GM21737 (cell line): ENCODE data around the gene BTNL2.
"Not testable (repeated sequence)": the region's sequence is repeated elsewhere in the genome, so short reads cannot be mapped to it uniquely, and the experiment has no call there.

Experiments used
- ATAC-seq: cut with Tn5 transposase; IDR thresholded peaks from one replicate; pipeline ENCODE4 v1.9.1; 2021; ENCODE audit warnings: mild to moderate bottlenecking, moderate library complexity; ENCODE audit not compliant: unreplicated experiment

Gene BTNL2

DNA sequence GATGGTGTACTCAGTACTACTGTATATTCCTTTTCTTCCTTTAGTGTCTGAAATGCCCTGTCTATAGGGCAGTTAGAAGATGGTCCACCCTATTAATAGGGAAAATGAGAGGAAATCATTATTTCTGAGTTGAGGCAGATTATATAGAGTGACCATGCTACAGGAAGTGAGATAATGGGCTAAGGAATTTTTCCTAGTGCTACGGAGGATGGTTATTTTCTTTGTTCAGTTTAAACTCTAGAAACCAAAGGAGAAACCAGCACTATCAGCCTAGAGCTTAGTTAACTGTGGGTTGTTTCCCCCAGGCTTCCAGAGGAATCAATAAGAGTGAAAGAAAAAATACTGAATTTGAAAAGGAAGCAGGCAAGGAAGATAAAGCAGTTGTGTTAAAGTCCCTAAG, 35.8 kb downstream of the BTNL2 start:
- no peak for ATAC-seq

DNA sequence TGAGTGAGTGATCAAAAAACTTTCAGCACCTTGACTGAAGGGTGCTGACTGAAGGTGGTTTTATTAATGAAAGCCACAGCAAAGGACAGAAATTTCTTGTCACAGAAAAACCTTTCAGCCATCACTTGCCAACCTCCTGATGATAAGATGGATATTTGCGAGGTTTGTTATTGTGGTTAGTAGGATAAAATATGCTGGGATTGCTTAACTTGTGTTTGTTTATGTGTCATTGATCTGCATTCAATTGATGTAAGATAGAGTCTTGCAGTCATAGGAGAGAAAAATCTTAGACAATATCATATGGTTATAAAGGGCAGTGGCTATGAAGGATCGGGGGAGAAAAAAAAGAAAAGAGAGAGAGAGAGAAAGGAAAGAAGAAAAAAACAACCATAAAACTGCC, 36.5 kb downstream of the BTNL2 start:
- ATAC-seq, result no peak

DNA sequence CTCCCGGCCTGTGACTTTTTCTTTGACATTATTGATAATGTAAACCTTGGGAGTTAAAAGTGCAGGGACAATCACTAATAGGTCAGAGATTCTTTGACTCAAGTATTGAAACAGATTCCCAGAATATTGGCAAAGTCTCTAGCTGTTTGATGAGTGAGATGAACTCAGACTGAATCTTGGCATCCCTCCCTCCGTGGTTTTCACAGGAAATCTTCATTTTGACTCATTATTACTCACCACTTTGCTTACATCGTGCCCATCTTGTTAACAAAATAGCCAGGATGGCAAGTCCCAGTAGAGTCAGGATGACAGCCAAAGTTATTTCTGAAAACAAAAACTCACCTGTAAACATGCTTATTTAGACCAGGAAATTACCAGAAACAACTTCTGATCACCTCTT, 37.3 kb downstream of the BTNL2 start:
- ATAC-seq, result no peak

DNA sequence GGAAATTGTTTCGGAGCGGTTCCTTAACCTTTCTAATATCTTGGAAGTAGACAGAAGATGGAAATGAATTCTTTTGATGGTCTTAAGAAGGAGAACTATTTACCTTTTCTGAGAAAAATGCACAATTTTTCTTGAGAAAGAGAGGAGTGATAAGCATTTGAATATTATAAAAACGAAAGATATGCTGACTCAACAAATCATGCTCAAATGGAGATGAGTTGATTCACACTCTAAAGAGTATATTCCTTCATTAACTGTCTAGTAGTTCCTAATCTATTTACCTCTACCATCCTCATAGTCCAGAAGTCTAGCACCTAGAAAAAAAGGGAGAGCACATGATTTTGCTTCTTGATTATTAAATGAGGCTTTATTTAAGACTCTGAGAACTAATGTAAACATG, 39.3 kb downstream of the BTNL2 start:
- no peak for ATAC-seq

- ATAC-seq, result not testable (repeated sequence)
Measured at GRCh38 chr6:32359225-32359624, 47.8 kb downstream of the BTNL2 start.

DNA sequence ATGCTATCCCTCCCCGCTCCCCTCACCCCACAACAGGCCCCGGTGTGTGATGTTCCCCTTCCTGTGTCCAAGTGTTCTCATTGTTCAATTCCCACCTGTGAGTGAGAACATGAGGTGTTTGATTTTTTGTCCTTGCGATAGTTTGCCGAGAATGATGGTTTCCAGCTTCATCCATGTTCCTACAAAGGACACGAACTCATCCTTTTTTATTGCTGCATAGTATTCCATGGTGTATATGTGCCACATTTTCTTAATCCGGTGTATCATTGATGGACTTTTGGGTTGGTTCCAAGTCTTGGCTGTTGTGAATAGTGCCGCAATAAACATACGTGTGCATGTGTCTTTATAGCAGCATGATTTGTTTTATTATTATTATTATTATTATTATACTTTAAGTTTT, 48.4 kb downstream of the BTNL2 start:
- ATAC-seq, result not testable (repeated sequence)

GRCh38 chr6:32355018-32355417, 52.0 kb downstream of the BTNL2 start:
- ATAC-seq, result no peak

DNA sequence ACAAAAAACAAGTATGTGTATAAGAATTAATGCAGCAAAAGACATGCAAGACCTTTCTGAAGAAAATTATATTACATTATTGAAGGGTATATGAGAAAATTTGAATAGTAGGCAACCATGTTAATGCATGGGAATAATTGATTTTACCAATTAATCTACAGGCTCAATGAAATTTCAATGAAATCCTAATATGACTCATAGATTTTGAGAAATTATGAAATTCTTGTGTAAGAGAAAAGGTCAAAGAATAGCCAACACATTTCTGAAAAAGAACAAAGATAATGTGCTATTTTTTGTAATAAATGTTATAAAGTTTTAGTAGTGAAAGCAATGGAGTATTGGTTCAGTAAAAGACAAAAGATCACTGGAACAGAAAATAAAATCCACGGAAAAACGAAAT, 53.6 kb downstream of the BTNL2 start:
- no peak for ATAC-seq
